Thyroid gland (tissue), 4 donors: Measurements from ENCODE around the gene HOXC11. TPM values are rescaled to one million over a fixed set of nuclear protein-coding genes. Genes with fewer than 3 reads are reported as not detected.

Experiments used
- DNase-seq, 2 donors: peaks; one replicate each; pipeline ENCODE4 v3.0.0-alpha.2; 2019
- H3K27ac ChIP-seq, 3 donors: fragments of 200-600 bp; sonication (generic); 1 replicate in 2 of 3; 2 replicates in 1 of 3; pipeline ENCODE4 v1.5.1; 2016 to 2019; ENCODE audit warnings: mild to moderate bottlenecking in 1 of 3, moderate library complexity in 1 of 3
- H3K27me3 ChIP-seq: fragments of 200-600 bp; sonication (generic); one replicate; pipeline ENCODE4 v1.5.1; 2019
- H3K36me3 ChIP-seq, 2 donors: fragments of 200-600 bp; sonication (generic); one replicate each; pipeline ENCODE4 v1.5.1; 2016 to 2019
- H3K4me1 ChIP-seq, 2 donors: fragments of 200-600 bp; sonication (generic); one replicate each; pipeline ENCODE4 v1.5.1; 2017 to 2019
- H3K4me3 ChIP-seq, 3 donors: fragments of 200-600 bp; sonication (generic); replicated peaks in 1 of 3; 1 replicate in 2 of 3; 2 replicates in 1 of 3; pipeline ENCODE4 v1.5.1; 2016; ENCODE audit warnings: mild to moderate bottlenecking in 1 of 3
- H3K9me3 ChIP-seq: fragments of 200-600 bp; sonication (generic); one replicate; pipeline ENCODE4 v1.5.1; 2017
- CTCF ChIP-seq, 6 experiments: fragments of 200-600 bp in 3 of 6; fragments of 450-650 bp in 3 of 6; sonication (generic) in 3 of 6; IDR thresholded peaks; one replicate each; pipeline ENCODE4 v1.5.1; 2016 to 2019; ENCODE audit warnings: antibody characterized with exemption in 6 of 6, mild to moderate bottlenecking in 2 of 6, inconsistent platforms in 1 of 6, moderate library complexity in 1 of 6
- POLR2A ChIP-seq, 2 donors: fragments of 450-650 bp; IDR thresholded peaks; one replicate each; pipeline ENCODE4 v1.6.1; 2017; ENCODE audit warnings: antibody characterized with exemption in 2 of 2, mild to moderate bottlenecking in 2 of 2, moderate library complexity in 1 of 2
- WGBS, 2 donors: methylation state at CpG; one replicate each; pipeline ENCODE4 v1.1.5; 2017; 5-methylcytosine and 5-hydroxymethylcytosine counted together
- intact Hi-C: fragments of 100-400 bp; cut with DNase I; formaldehyde crosslinking; loops from one replicate; pipeline ENCODE4 v1.15.1; 2023
- total RNA-seq, 4 donors: library from RNA; depleted of rRNA; stranded (reverse); fragments of >200 nt; gene quantifications; one replicate each; pipeline ENCODE4 v1.2.3, GENCODE V29; 2016

The HOXC11 gene
- total RNA-seq, 4 donors from 2014 or later = not detected

- Histone ChIP-seq H3K27me3 (peaks cover 61% of the 10 kb centered on the region), H3K27ac (no peak overlapping the region), H3K36me3 (no peaks in the 10 kb centered on the region), H3K4me3 (no peak overlapping the region), H3K9me3 (no peaks in the 10 kb centered on the region), H3K4me1 (peaks cover 0 to 7% of the 10 kb centered on the region in 2 donors)
- TF ChIP-seq POLR2A (IDR thresholded peaks at IDR 0.05) (no peak), CTCF (IDR thresholded peaks at IDR 0.05) (no peak)
- no peak for DNase-seq
- intact Hi-C loops = no loop called here
Measured at GRCh38 chr12:53947743-53948142, 25.2 kb upstream of the HOXC11 start.

GRCh38 chr12:53948650-53949593 is 24.0 kb upstream of the HOXC11 start:
- H3K27ac ChIP-seq = no peak overlapping the region
- H3K9me3 ChIP-seq = no peaks in the 10 kb centered on the region
- peaks cover 67% of the 10 kb centered on the region for H3K27me3 ChIP-seq
- H3K36me3 ChIP-seq = no peaks in the 10 kb centered on the region
- no peak overlapping the region for H3K4me3 ChIP-seq
- 39 to 47% methylated on average over 3 to 9 of the region's 9 CpGs for WGBS, 2 donors
- H3K4me1 ChIP-seq = peaks cover 5 to 7% of the 10 kb centered on the region in 2 donors
- intact Hi-C loops = no loop called here
- DNase-seq = no peak
- TF ChIP-seq CTCF (IDR thresholded peaks at IDR 0.05) (no peak), POLR2A (IDR thresholded peaks at IDR 0.05) (no peak)

GRCh38 chr12:53949631-53950436 is 23.1 kb upstream of the HOXC11 start:
- peaks cover 68% of the 10 kb centered on the region for H3K27me3 ChIP-seq
- peaks cover 5 to 8% of the 10 kb centered on the region in 2 donors for H3K4me1 ChIP-seq
- no peak overlapping the region for H3K4me3 ChIP-seq
- intact Hi-C loops = no loop called here
- no peaks in the 10 kb centered on the region for H3K9me3 ChIP-seq
- 2 to 5% methylated on average over 23 to 26 of the region's 34 CpGs for WGBS, 2 donors
- no peak overlapping the region for H3K27ac ChIP-seq
- DNase-seq = no peak
- TF ChIP-seq POLR2A (IDR thresholded peaks at IDR 0.05) (no peak), CTCF (IDR thresholded peaks at IDR 0.05) (no peak)
- no peaks in the 10 kb centered on the region for H3K36me3 ChIP-seq

GRCh38 chr12:53950437-53950773 is 22.5 kb upstream of the HOXC11 start:
- peaks cover 68% of the 10 kb centered on the region for H3K27me3 ChIP-seq
- peaks cover 5 to 13% of the 10 kb centered on the region in 2 donors for H3K4me1 ChIP-seq
- H3K27ac ChIP-seq = no peak overlapping the region
- no peak overlapping the region for H3K4me3 ChIP-seq
- no peaks in the 10 kb centered on the region for H3K9me3 ChIP-seq
- 2 to 5% methylated on average over 10 of the region's 10 CpGs for WGBS, 2 donors
- TF ChIP-seq POLR2A (IDR thresholded peaks at IDR 0.05) (no peak), CTCF (IDR thresholded peaks at IDR 0.05) (no peak)
- intact Hi-C loops = no loop called here
- H3K36me3 ChIP-seq = no peaks in the 10 kb centered on the region
- no peak for DNase-seq
